NCI-H2081 treated with DMSO at 0.1 percent for 48 hours (cell line): ENCODE data around the gene SLC1A2.
"Not testable (repeated sequence)": the region's sequence is repeated elsewhere in the genome, so short reads cannot be mapped to it uniquely, and the experiment has no call there.

Experiments
- DNase-seq: peaks from one replicate; lab custom pipeline; 2025; lab: John Stamatoyannopoulos, UW

Gene SLC1A2

GRCh38 chr11:35242412-35243242, 176.7 kb downstream of the SLC1A2 start:
- DNase-seq, result no peak

- no peak for DNase-seq
Measured at GRCh38 chr11:35241531-35241930, 177.8 kb downstream of the SLC1A2 start.

- no peak for DNase-seq
Measured at GRCh38 chr11:35241083-35241482, 178.3 kb downstream of the SLC1A2 start.

DNA sequence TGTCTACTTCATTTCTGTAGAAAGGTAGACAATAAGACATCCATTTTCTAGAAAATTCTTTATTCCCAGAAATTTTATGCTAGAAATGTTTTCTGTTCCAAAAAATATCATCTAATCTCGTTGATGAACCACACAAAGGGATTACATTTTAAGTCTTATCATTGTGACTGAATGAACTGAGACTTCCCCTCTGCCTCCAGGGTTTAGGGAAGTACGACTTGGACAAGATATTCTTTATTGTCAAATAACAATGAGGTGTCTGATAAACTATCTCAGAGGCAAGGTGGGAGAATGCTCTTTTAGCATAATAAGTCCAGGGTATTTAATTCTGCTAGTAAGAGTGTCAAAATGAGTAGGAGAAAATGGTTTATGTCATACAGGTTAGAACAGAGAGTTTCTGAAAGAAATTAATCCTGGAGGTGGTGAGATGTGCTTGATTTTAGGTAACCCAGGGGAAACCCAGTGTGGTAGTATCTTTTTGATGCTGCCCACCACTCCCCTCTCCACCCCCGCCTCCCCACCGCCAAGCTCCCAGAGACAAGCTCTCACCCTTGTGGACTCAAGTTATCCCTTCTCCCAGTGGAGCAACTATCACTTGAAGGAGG, 179.8 kb downstream of the SLC1A2 start:
- no peak for DNase-seq

GRCh38 chr11:35238882-35239281, 180.5 kb downstream of the SLC1A2 start:
- no peak for DNase-seq

- DNase-seq, result peak; percentile 24
Measured at GRCh38 chr11:35237860-35238715, 181.3 kb downstream of the SLC1A2 start.

GRCh38 chr11:35237351-35237750, 182.0 kb downstream of the SLC1A2 start:
- no peak for DNase-seq

DNA sequence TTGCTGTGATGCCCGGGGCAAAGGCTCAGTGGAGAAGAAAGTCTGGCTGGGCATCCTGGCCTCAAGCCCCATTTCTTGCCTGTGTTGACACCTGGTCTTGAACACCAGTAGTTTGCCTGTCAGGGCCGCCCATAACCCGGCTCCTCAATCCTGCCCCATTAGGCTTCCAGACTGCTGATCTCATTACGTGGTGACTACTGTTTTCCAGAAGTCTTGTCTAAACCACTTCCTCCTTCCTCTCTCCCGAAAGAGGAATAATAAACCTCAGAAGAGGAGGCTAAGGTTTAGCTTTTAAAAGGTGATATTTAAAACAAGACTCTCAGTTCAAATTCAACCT, 182.7 kb downstream of the SLC1A2 start:
- DNase-seq, result no peak

GRCh38 chr11:35235936-35236666, 183.3 kb downstream of the SLC1A2 start:
- DNase-seq, result no peak

DNA sequence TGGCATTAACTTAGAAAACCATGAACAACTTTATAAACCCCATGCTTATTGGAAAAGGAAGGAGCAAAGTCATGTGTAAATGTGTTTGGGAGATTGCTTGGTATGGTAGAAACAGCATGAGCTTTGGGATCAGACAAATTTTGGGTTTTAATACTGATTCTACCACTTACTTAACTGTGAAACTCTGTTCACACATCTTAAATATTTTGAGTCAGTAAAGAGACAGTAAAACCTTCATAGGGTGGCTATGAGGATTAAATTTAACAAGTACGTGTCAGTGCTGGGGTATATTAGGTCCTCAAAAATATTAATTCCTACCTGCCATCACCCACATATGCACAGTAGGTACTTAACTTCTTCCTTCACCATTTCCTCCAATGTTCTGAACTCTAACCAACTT, 183.9 kb downstream of the SLC1A2 start:
- DNase-seq, result no peak

- no peak for DNase-seq
Measured at GRCh38 chr11:35235157-35235468, 184.2 kb downstream of the SLC1A2 start.

GRCh38 chr11:35234460-35235156, 184.8 kb downstream of the SLC1A2 start:
- no peak for DNase-seq

- DNase-seq, result no peak
Measured at GRCh38 chr11:35233518-35233917, 185.8 kb downstream of the SLC1A2 start.

GRCh38 chr11:35232891-35233330, 186.4 kb downstream of the SLC1A2 start:
- no peak for DNase-seq

DNA sequence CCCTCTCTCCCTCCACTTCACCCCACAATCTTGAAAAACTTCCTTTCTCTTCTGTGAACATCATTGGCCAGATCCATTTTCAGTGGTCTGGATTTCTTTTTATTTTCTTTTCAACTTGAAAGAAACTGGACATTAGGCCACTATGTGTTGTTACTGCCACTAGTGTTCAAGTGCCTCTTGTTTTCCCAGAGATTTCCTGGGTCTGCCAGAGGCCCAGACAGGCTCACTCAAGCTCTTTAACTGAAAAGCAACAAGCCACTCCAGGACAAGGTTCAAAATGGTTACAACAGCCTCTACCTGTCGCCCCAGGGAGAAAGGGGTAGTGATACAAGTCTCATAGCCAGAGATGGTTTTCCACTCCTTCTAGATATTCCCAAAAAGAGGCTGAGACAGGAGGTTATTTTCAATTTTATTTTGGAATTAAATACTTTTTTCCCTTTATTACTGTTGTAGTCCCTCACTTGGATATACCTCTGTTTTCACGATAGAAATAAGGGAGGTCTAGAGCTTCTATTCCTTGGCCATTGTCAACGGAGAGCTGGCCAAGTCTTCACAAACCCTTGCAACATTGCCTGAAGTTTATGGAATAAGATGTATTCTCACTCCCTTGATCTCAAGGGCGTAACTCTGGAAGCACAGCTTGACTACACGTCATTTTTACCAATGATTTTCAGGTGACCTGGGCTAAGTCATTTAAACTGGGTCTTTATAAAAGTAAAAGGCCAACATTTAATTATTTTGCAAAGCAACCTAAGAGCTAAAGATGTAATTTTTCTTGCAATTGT, 188.1 kb downstream of the SLC1A2 start:
- no peak for DNase-seq

DNA sequence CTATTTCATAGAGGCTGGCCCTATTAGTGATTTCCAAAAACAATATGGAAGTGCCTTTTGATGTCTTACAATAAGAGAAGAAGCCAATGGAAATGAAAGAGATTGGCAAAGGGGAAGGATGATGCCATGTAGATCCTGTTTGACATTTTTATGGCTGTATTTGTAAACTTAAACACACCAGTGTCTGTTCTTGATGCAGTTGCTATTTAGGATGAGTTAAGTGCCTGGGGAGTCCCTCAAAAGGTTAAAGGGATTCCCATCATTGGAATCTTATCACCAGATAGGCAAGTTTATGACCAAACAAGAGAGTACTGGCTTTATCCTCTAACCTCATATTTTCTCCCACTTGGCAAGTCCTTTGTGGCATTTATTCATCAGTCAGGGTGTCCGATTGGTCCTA, 189.0 kb downstream of the SLC1A2 start:
- DNase-seq, result no peak

GRCh38 chr11:35228328-35228725, 191.0 kb downstream of the SLC1A2 start:
- DNase-seq, result no peak

GRCh38 chr11:35227576-35228327, 191.6 kb downstream of the SLC1A2 start:
- no peak for DNase-seq

GRCh38 chr11:35226756-35227155, 192.6 kb downstream of the SLC1A2 start:
- DNase-seq, result not testable (repeated sequence)

- DNase-seq, result no peak
Measured at GRCh38 chr11:35225946-35226520, 193.3 kb downstream of the SLC1A2 start.
